Measurements from ENCODE around the gene NOL11.

Gene NOL11

DNA sequence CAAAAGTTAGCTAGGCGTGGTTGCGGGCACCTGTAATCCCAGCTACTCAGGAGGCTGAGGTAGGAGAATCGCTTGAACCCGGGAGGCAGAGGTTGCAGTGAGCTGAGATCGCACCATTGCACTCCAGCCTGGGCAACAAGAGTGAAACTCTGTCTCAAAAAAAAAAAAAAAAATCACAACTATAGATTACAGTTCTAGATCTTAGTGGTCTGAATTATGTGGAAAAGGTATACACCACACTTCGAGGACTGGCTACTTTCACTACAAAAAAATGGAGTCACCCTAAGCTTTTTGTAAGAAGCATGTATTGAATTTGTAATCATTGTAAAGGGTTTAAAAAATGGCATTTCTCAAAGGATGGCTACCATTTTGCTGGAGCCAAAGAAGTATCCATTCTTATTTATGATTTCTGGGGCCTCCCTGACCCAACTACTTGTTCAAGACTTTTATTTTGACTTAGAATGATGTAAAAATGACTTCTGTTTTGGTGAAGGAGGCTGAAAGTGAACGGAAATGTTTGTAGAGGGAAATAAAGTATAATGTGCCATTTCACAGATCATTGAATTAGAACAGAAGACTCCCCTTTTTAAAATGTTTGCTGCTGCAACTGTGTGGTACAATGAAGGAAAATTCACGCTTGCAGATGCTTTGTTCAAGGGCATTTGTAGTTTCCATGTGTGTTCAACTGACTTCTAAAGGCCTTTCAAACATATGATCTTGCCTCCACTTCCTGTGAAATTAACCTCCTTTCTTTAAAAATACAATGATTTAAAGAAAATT, 37.1 kb upstream of the NOL11 start:
- Histone ChIP-seq H3K9ac (ENCODE audit: low read length) (no peak overlapping the region), H2BK120ac (ENCODE audit: low read depth, low read length) (no peak overlapping the region), H3K36me3 (ENCODE audit: control insufficient read depth in 1 of 2, insufficient read depth in 2 of 2, low read depth in 1 of 2, low read length in 2 of 2) (peaks cover 0 to 4% of the 10 kb centered on the region in 2 experiments), H3K4me2 (ENCODE audit: low read length, poor library complexity, severe bottlenecking) (no peak overlapping the region), H2AFZ (ENCODE audit: low read depth, low read length) (no peak overlapping the region), H3K4ac (ENCODE audit: low read depth in 1 of 2, low read length in 2 of 2) (no peak overlapping the region), H2BK15ac (ENCODE audit: low read depth, poor library complexity, severe bottlenecking) (no peak overlapping the region), H3K27ac (ENCODE audit: low read length, poor library complexity, severe bottlenecking) (no peak overlapping the region), H3K14ac (ENCODE audit: low read length in 2 of 2) (no peak overlapping the region), H3K27me3 (ENCODE audit: control insufficient read depth in 1 of 2, insufficient read depth in 1 of 2, low read length in 2 of 2) (no peaks in the 10 kb centered on the region), H4K91ac (ENCODE audit: low read length) (no peak overlapping the region), H3K23ac (ENCODE audit: low read length in 2 of 2) (no peak overlapping the region), H3K4me3 (ENCODE audit: insufficient read depth in 1 of 2, low read depth in 1 of 2, low read length in 2 of 2) (no peak overlapping the region), H3K4me1 (ENCODE audit: control insufficient read depth, insufficient read depth, low read depth, low read length) (no peaks in the 10 kb centered on the region), H3K9me3 (ENCODE audit: control insufficient read depth, low read length) (no peaks in the 10 kb centered on the region), H4K8ac (ENCODE audit: low read length) (no peak overlapping the region), H2AK5ac (ENCODE audit: low read length, severe bottlenecking) (no peak overlapping the region), H3K79me1 (replicated peaks; ENCODE audit: low read length, poor library complexity, severe bottlenecking) (no peaks in the 10 kb centered on the region), H2BK5ac (ENCODE audit: low read depth, low read length, poor library complexity, severe bottlenecking) (no peak overlapping the region), H3K18ac (ENCODE audit: low read depth in 1 of 2, low read length in 2 of 2) (no peak overlapping the region), H2BK12ac (ENCODE audit: low read length in 2 of 2) (no peak overlapping the region)
- 100% methylated on average over 3 of the region's 8 CpGs for WGBS
- no peak for DNase-seq

DNA sequence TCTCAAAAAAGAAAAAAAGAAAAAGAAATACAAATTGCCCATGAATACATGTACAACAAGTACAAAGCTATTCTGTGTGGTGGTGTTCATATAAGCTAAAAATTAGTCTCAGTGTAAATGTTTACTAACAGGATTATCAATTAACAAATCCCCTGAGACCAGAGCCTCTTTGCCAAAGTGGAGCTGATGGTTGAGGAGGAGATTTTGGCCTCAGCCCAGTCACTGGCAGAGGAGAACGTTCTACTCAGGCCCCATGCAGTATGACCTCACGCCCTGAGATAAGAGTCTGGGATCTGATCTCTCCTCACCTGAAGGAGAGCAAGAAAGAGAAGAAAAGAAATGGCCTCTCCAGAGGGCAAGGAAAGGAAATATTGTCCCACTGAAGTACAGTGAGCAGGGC, 35.5 kb upstream of the NOL11 start:
- Histone ChIP-seq H3K4me3 (ENCODE audit: insufficient read depth in 1 of 2, low read depth in 1 of 2, low read length in 2 of 2) (no peak overlapping the region), H3K18ac (ENCODE audit: low read depth in 1 of 2, low read length in 2 of 2) (no peak overlapping the region), H3K23ac (ENCODE audit: low read length in 2 of 2) (no peak overlapping the region), H3K4me1 (ENCODE audit: control insufficient read depth, insufficient read depth, low read depth, low read length) (no peaks in the 10 kb centered on the region), H3K9ac (ENCODE audit: low read length) (no peak overlapping the region), H3K36me3 (ENCODE audit: control insufficient read depth in 1 of 2, insufficient read depth in 2 of 2, low read depth in 1 of 2, low read length in 2 of 2) (peaks cover 0 to 4% of the 10 kb centered on the region in 2 experiments), H2AFZ (ENCODE audit: low read depth, low read length) (no peak overlapping the region), H4K8ac (ENCODE audit: low read length) (no peak overlapping the region), H3K9me3 (ENCODE audit: control insufficient read depth, low read length) (no peaks in the 10 kb centered on the region), H2BK120ac (ENCODE audit: low read depth, low read length) (no peak overlapping the region), H3K4ac (ENCODE audit: low read depth in 1 of 2, low read length in 2 of 2) (no peak overlapping the region), H2BK5ac (ENCODE audit: low read depth, low read length, poor library complexity, severe bottlenecking) (no peak overlapping the region), H2AK5ac (ENCODE audit: low read length, severe bottlenecking) (no peak overlapping the region), H3K79me1 (replicated peaks; ENCODE audit: low read length, poor library complexity, severe bottlenecking) (no peaks in the 10 kb centered on the region), H3K4me2 (ENCODE audit: low read length, poor library complexity, severe bottlenecking) (no peak overlapping the region), H3K27me3 (ENCODE audit: control insufficient read depth in 1 of 2, insufficient read depth in 1 of 2, low read length in 2 of 2) (no peaks in the 10 kb centered on the region), H3K14ac (ENCODE audit: low read length in 2 of 2) (no peak overlapping the region), H2BK12ac (ENCODE audit: low read length in 2 of 2) (no peak overlapping the region), H2BK15ac (ENCODE audit: low read depth, poor library complexity, severe bottlenecking) (no peak overlapping the region), H4K91ac (ENCODE audit: low read length) (no peak overlapping the region), H3K27ac (ENCODE audit: low read length, poor library complexity, severe bottlenecking) (no peak overlapping the region)
- no peak for DNase-seq
- 81% methylated on average over 2 of the region's 2 CpGs for WGBS

DNA sequence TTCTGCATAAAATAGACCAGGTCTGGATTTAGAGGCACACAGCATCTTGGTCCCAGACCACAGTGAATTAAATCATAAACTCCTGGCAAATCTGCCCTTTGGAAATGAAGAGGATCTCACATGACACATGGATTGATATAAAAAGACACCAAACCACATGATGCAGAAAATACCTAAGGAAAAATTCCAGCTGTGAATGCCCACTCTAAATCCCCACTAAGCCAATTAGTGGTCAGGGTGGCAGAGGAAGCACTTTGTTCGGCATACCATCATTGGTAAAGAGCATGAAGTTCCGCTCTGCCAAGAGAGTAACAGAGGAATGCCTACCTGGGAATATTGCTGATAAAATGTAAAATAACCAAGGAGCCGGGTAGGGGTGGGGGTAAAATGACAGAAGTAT, 32.4 kb upstream of the NOL11 start:
- Histone ChIP-seq H2BK15ac (ENCODE audit: low read depth, poor library complexity, severe bottlenecking) (no peak overlapping the region), H3K18ac (ENCODE audit: low read depth in 1 of 2, low read length in 2 of 2) (no peak overlapping the region), H3K9ac (ENCODE audit: low read length) (no peak overlapping the region), H3K9me3 (ENCODE audit: control insufficient read depth, low read length) (no peaks in the 10 kb centered on the region), H4K91ac (ENCODE audit: low read length) (no peak overlapping the region), H2BK120ac (ENCODE audit: low read depth, low read length) (no peak overlapping the region), H3K4me1 (ENCODE audit: control insufficient read depth, insufficient read depth, low read depth, low read length) (no peaks in the 10 kb centered on the region), H3K36me3 (ENCODE audit: control insufficient read depth in 1 of 2, insufficient read depth in 2 of 2, low read depth in 1 of 2, low read length in 2 of 2) (no peaks in the 10 kb centered on the region), H3K79me1 (replicated peaks; ENCODE audit: low read length, poor library complexity, severe bottlenecking) (no peaks in the 10 kb centered on the region), H3K27ac (ENCODE audit: low read length, poor library complexity, severe bottlenecking) (no peak overlapping the region), H3K4me3 (ENCODE audit: insufficient read depth in 1 of 2, low read depth in 1 of 2, low read length in 2 of 2) (no peak overlapping the region), H2AK5ac (ENCODE audit: low read length, severe bottlenecking) (no peak overlapping the region), H2BK12ac (ENCODE audit: low read length in 2 of 2) (no peak overlapping the region), H2BK5ac (ENCODE audit: low read depth, low read length, poor library complexity, severe bottlenecking) (no peak overlapping the region), H3K27me3 (ENCODE audit: control insufficient read depth in 1 of 2, insufficient read depth in 1 of 2, low read length in 2 of 2) (no peaks in the 10 kb centered on the region), H3K4me2 (ENCODE audit: low read length, poor library complexity, severe bottlenecking) (no peak overlapping the region), H3K4ac (ENCODE audit: low read depth in 1 of 2, low read length in 2 of 2) (no peak overlapping the region), H3K23ac (ENCODE audit: low read length in 2 of 2) (no peak overlapping the region), H4K8ac (ENCODE audit: low read length) (no peak overlapping the region), H2AFZ (ENCODE audit: low read depth, low read length) (no peak overlapping the region), H3K14ac (ENCODE audit: low read length in 2 of 2) (no peak overlapping the region)
- DNase-seq, result no peak
- 94% methylated on average over 3 of the region's 3 CpGs for WGBS

DNA sequence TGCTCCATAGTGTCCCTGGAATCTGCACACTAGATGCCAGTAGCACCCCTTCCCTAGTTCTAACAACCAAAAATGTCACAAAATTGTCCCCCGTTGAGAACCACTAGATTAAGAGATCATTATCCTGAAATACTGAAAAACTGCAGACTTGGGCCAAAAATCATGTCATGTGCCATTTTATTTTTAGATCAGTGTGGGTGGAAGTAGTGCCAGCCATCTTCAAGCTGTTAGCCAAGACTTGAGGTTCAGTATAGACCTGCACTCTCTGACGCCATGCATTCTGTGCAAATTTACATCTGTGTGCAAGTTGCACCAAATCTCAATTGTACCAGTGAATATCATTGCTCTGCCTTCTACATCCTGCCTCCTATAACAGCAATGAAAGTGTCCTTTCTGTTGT, 31.5 kb upstream of the NOL11 start:
- WGBS, result 100% methylated on average over 2 of the region's 2 CpGs
- no peak overlapping the region for H3K4me2 ChIP-seq (ENCODE audit: low read length, poor library complexity, severe bottlenecking)
- H3K36me3 ChIP-seq (ENCODE audit: control insufficient read depth in 1 of 2, insufficient read depth in 2 of 2, low read depth in 1 of 2, low read length in 2 of 2), result no peaks in the 10 kb centered on the region
- H2BK15ac ChIP-seq (ENCODE audit: low read depth, poor library complexity, severe bottlenecking), result no peak overlapping the region
- no peak overlapping the region for H3K9ac ChIP-seq (ENCODE audit: low read length)
- no peak for DNase-seq
- no peak overlapping the region for H4K8ac ChIP-seq (ENCODE audit: low read length)
- no peak overlapping the region for H3K18ac ChIP-seq (ENCODE audit: low read depth in 1 of 2, low read length in 2 of 2)
- H2BK12ac ChIP-seq (ENCODE audit: low read length in 2 of 2), result no peak overlapping the region
- H3K14ac ChIP-seq (ENCODE audit: low read length in 2 of 2), result no peak overlapping the region
- no peak overlapping the region for H2AK5ac ChIP-seq (ENCODE audit: low read length, severe bottlenecking)
- no peaks in the 10 kb centered on the region for H3K27me3 ChIP-seq (ENCODE audit: control insufficient read depth in 1 of 2, insufficient read depth in 1 of 2, low read length in 2 of 2)
- H3K79me1 ChIP-seq (replicated peaks; ENCODE audit: low read length, poor library complexity, severe bottlenecking), result no peaks in the 10 kb centered on the region
- H4K91ac ChIP-seq (ENCODE audit: low read length), result no peak overlapping the region
- H3K4me3 ChIP-seq (ENCODE audit: insufficient read depth in 1 of 2, low read depth in 1 of 2, low read length in 2 of 2), result no peak overlapping the region
- no peak overlapping the region for H2BK120ac ChIP-seq (ENCODE audit: low read depth, low read length)
- no peaks in the 10 kb centered on the region for H3K9me3 ChIP-seq (ENCODE audit: control insufficient read depth, low read length)
- no peak overlapping the region for H3K4ac ChIP-seq (ENCODE audit: low read depth in 1 of 2, low read length in 2 of 2)
- no peak overlapping the region for H3K27ac ChIP-seq (ENCODE audit: low read length, poor library complexity, severe bottlenecking)
- H3K23ac ChIP-seq (ENCODE audit: low read length in 2 of 2), result no peak overlapping the region
- H2BK5ac ChIP-seq (ENCODE audit: low read depth, low read length, poor library complexity, severe bottlenecking), result no peak overlapping the region
- H3K4me1 ChIP-seq (ENCODE audit: control insufficient read depth, insufficient read depth, low read depth, low read length), result no peaks in the 10 kb centered on the region
- H2AFZ ChIP-seq (ENCODE audit: low read depth, low read length), result no peak overlapping the region
